MM.1S (cell line): ENCODE measurements around the gene LOX.
A peak's percentile ranks its signal among the peaks of the same experiment; 100 is the strongest.

Experiments used
- EZH2 ChIP-seq: fragments of 300-600 bp; sonication (generic); optimal IDR thresholded peaks from 2 replicates; pipeline ENCODE3; 2017; ENCODE audit warnings: low read depth, mild to moderate bottlenecking, antibody characterized with exemption, low read length, mixed read lengths
- EZH2phosphoT487 ChIP-seq: fragments of 300-600 bp; sonication (generic); IDR thresholded peaks from 2 replicates; pipeline ENCODE4 v1.6.1; 2018; ENCODE audit warnings: antibody characterized with exemption, low read length
- TF ChIP-seq, protein P1 (sequence below): fragments of 300-600 bp; sonication (generic); IDR thresholded peaks from 2 replicates; pipeline ENCODE4 v1.5.1; 2016; ENCODE audit warnings: antibody characterized with exemption, low read length, mixed read lengths

DNA sequence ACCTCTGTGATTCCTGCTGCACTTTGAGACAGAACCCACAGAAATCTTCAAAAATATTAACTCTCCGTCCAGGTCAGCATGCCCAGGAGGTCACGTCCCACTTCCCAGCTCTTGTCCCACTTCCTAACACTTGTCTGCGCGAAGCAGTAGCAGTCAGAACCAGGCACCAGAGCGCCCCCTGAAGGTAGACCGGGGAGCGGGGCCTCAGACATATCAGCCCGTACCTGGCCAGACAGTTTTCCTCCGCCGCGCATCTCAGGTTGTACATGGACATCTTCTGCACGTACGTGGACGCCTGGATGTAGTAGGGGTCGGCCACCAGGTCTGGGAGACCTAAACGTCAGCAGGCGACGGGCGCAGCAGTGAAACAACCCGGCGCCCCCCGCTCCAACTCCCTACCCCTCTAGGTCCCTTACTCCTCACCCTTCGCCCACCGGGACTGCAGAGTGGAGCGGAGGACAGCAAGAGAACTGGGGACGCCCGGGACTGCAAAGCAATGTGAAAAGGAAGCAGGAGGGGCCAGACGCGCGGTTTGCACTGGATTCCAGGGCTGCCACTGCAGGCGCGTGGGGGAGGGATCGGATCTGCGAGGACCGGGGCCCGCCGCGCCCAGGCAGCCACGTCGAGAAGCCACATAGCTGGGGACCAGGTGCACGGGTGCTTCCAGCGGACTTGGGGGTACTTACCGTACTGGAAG is 1.2 kb downstream of the LOX start:
- TF ChIP-seq, protein P1, sequence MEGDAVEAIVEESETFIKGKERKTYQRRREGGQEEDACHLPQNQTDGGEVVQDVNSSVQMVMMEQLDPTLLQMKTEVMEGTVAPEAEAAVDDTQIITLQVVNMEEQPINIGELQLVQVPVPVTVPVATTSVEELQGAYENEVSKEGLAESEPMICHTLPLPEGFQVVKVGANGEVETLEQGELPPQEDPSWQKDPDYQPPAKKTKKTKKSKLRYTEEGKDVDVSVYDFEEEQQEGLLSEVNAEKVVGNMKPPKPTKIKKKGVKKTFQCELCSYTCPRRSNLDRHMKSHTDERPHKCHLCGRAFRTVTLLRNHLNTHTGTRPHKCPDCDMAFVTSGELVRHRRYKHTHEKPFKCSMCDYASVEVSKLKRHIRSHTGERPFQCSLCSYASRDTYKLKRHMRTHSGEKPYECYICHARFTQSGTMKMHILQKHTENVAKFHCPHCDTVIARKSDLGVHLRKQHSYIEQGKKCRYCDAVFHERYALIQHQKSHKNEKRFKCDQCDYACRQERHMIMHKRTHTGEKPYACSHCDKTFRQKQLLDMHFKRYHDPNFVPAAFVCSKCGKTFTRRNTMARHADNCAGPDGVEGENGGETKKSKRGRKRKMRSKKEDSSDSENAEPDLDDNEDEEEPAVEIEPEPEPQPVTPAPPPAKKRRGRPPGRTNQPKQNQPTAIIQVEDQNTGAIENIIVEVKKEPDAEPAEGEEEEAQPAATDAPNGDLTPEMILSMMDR = peak; percentile 76
- TF ChIP-seq EZH2 = no peak
- no peak for TF ChIP-seq EZH2phosphoT487
